NCI-H1694 treated with DMSO at 0.1 percent for 48 hours (cell line): ENCODE data around the gene HES1.

Experiments used
- DNase-seq: peaks from one replicate; lab custom pipeline; 2025; lab: John Stamatoyannopoulos, UW

The HES1 gene

GRCh38 chr3:194102436-194102835 lies 33.5 kb upstream of the HES1 start:
- no peak for DNase-seq

- DNase-seq: no peak
These were observed 32.4 kb upstream of the HES1 start for GRCh38 chr3:194103505-194103904.

DNA sequence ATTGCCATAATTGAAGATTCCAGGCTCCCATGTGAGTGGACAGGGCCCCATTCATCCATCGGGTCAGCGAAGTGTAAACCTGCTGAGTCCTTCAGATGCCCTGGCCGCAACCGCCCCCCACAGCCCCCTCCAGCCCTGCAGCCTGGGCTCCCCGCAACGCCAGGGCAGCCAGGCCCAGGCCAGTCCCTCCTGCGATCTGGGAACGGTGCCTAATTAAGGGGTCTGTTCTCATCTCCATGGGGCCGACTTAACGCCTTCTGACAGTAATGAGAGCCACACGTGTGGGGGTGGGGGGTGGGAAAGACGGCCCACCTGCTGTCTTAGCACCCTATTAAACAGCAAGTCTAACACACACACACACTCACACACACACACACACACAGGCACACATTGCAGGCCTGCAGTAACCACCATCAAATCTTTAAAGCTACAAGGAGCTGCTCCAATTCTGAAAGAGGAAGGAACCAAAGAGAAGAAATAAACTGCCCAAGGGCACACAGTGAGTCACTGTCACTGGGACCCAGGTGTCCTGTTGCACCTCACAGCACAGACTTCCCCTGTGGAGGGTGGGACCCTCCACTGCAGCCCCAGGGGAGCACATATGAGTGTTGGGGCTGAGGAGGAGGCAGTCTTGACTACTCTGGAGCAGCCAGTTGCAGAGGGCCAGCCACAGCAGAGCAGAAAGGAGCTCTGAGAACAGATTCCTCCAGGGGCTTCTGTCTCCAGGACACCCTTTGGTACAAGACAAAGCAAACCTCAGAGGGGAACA lies 31.8 kb upstream of the HES1 start:
- no peak for DNase-seq

DNA sequence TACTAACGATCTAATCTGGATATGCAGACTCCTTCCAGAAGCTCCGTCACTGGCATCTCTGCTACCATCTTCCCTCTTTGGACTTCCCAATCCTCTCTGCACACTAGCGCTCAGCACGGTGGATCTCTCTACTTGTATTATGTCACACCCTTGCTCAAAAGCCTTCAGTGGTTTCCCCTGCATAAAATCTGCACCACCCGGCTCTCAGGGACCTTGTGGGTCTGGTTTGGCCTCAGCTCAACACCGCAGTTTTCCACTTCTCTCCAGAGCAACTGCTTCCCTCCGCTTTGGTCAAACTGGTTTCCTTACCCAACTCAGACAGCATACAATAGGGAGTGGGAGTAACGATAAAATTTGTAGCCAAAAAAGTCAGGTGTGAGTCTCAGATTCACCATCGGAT lies 30.7 kb upstream of the HES1 start:
- DNase-seq: no peak

GRCh38 chr3:194107107-194107506 lies 28.8 kb upstream of the HES1 start:
- DNase-seq: no peak

DNA sequence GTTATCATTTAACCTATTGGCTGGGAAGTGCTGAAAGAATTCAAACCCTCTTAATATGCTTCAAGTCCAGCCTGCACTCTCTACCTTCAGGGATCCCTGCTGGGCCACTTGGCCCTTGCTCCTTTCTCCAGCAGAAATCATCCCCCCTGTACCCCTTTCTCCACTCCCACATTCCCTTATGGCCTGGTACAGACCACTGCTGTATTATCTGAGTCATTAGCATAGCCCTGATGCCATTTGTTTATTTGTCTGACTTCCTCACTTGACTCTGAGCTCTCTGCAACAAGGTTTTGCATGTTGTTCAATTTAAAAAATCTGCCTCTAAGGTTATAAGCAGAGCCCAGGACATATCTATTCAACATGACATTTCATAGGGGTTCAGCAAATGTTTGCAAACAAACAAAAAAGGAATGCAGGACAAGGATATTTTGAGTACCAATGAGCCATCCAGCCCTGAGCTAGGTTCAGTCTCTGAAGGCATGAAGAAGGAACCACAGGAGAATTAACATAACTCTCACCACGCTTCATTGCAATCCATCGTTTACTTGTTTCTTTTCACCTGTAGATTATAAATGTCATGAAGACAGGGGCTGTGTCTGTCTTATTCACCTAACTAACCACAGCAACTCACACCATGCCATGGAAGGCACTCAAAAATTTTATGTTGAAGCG lies 26.6 kb upstream of the HES1 start:
- no peak for DNase-seq

GRCh38 chr3:194110483-194110882 lies 25.5 kb upstream of the HES1 start:
- no peak for DNase-seq

DNA sequence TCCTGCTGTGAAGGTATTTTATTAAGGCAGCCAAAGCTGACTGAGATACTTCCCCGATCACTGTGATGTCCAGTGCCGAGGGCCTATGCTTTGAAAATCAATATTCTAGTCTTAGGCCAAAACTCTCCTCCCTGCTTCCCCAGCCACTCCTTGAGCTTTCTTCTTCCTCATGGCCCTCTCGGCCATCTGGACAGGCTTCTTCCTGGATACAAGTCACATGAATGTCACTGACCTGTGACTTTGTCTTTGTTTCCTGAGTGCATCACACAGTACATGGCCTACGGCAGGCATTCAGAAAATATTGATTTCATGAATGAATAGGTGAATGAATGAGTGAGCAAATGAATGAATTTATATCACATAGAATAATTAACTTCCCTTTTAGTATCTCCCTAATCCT lies 24.6 kb upstream of the HES1 start:
- no peak for DNase-seq

GRCh38 chr3:194112120-194113106 lies 23.5 kb upstream of the HES1 start:
- DNase-seq: no peak

GRCh38 chr3:194114123-194114522 lies 21.8 kb upstream of the HES1 start:
- no peak for DNase-seq

- DNase-seq: no peak
These were observed 18.7 kb upstream of the HES1 start for GRCh38 chr3:194117104-194117845.

GRCh38 chr3:194118920-194119319 lies 17.0 kb upstream of the HES1 start:
- DNase-seq: no peak

DNA sequence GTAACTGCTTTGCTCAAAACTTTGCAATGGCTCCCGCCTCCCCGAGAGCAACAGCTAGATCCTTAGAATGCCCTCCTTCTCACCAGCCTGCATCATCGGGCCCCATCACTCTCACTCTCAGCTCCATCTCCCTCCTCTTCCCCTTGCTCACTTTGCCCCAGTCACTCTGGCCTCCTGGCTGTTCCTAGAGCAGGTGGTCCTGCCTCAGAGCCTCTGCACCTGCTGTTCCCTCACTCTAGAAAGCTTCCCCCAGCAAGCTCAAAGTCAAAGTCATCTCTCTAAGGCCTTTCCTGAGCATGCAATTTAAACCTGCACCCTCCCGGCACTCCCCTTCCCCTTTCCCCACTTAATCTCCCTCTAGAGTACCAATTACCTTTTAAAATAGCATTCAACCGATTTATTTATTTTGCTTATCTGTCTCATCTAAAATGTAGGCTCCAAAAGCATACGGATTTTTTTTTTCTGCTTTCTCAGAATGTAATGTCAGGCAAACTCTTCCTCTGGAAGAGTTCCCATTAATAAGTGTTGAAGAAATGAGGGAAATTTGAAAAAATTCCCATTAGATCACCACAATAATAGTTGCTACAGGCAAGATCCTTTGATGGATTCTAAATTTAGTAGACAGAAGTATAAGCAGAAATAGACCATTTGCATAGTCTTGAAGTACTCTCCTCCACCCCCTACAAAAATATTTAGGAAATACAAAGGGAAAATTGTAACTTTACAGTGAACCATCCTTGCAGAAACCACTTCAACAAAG lies 15.9 kb upstream of the HES1 start:
- no peak for DNase-seq

GRCh38 chr3:194120789-194121770 lies 14.9 kb upstream of the HES1 start:
- DNase-seq: no peak

DNA sequence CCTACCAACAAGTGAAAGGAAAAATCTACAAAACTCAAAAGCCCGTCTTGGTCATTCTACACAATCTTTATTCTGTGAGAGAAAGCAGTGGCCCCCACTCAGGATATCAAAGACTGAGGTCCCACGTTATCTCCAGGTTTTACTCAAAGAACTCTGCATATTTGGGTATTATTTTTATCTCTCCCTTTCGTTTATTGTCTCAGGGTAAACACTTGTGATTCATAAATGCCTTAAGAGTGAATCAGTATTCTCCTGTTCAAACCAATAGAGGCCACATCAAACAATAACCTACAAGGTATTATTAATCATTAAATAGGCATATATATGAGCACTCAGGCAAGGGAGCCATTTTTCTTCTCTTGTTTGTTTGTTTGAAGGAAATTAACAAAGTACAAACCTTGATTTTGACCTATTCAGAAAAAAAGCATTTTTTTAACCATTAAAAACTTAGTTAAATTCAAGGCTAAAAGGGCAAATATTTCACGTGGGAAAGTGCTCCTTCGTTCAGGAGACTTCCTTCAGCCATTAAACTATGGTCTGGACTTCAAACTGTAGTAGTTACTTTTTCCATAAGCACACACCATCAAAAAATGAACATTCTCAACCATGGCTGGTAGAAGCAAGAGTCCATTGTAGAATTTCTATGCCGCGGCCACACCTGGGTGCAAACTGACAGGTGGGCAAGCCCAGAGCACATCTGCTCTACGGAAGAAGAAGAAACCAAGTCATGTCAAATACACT lies 13.9 kb upstream of the HES1 start:
- DNase-seq: no peak

GRCh38 chr3:194123726-194124125 lies 12.2 kb upstream of the HES1 start:
- no peak for DNase-seq

GRCh38 chr3:194124193-194124592 lies 11.8 kb upstream of the HES1 start:
- no peak for DNase-seq

GRCh38 chr3:194125442-194125841 lies 10.5 kb upstream of the HES1 start:
- DNase-seq: no peak

GRCh38 chr3:194126790-194127189 lies 9.2 kb upstream of the HES1 start:
- DNase-seq: no peak
